HG03159 (cell line): Measurements from ENCODE around the gene MRM3.
"Not testable (repeated sequence)": the region's sequence is repeated elsewhere in the genome, so short reads cannot be mapped to it uniquely, and the experiment has no call there.

Source experiments
- ATAC-seq: cut with Tn5 transposase; IDR thresholded peaks from one replicate; pipeline ENCODE4 v1.9.1; 2021; ENCODE audit warnings: mild to moderate bottlenecking, moderate library complexity; ENCODE audit not compliant: unreplicated experiment

The MRM3 gene, protein sequence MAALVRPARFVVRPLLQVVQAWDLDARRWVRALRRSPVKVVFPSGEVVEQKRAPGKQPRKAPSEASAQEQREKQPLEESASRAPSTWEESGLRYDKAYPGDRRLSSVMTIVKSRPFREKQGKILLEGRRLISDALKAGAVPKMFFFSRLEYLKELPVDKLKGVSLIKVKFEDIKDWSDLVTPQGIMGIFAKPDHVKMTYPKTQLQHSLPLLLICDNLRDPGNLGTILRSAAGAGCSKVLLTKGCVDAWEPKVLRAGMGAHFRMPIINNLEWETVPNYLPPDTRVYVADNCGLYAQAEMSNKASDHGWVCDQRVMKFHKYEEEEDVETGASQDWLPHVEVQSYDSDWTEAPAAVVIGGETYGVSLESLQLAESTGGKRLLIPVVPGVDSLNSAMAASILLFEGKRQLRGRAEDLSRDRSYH

DNA sequence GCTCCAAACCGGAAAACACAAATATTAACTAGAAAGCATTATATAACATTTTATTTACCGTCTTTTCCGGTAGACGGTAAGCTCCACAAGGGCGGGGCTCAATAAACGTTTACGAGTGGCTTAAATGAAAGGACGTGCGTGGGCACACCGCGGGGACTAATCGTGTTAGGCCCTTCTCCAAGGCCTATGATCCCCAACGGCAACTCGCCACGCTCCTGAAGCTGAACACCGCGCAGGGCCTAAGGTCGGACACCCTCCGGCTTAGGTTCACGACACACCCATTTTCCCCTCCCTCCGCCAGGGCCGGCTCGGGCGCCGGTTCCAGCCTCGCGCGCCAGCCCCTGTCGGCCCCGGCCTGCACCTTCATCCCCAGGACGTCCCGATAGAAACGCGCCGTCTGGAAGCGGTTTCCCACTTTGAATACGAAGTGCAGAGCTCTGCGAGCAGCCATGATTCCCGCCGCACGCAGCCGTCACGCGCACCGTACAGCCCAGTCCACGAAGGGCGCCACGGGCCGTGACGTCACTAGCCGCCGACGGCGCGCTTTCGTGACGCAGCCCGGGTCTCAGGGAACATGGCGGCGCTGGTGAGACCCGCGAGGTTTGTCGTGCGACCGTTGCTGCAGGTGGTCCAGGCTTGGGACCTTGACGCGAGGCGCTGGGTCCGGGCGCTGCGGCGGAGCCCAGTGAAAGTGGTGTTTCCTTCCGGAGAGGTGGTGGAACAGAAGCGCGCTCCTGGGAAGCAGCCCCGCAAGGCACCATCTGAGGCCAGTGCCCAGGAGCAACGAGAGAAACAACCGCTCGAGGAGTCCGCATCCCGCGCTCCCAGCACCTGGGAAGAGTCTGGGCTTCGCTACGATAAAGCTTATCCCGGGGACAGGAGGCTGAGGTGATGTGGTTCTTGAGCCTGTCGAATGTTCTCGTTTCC lies at the start of gene MRM3, which contains the start of gene GLOD4:
Gene MRM3 (plus strand): TSS at position 549 of the 927 bp plus-strand sequence. CDS start 26 bp downstream, at position 575.
Gene GLOD4 (minus strand): TSS at position 476 of the 927 bp plus-strand sequence. CDS start 25 bp downstream, at position 451.
- ATAC-seq: peak; percentile 89

DNA sequence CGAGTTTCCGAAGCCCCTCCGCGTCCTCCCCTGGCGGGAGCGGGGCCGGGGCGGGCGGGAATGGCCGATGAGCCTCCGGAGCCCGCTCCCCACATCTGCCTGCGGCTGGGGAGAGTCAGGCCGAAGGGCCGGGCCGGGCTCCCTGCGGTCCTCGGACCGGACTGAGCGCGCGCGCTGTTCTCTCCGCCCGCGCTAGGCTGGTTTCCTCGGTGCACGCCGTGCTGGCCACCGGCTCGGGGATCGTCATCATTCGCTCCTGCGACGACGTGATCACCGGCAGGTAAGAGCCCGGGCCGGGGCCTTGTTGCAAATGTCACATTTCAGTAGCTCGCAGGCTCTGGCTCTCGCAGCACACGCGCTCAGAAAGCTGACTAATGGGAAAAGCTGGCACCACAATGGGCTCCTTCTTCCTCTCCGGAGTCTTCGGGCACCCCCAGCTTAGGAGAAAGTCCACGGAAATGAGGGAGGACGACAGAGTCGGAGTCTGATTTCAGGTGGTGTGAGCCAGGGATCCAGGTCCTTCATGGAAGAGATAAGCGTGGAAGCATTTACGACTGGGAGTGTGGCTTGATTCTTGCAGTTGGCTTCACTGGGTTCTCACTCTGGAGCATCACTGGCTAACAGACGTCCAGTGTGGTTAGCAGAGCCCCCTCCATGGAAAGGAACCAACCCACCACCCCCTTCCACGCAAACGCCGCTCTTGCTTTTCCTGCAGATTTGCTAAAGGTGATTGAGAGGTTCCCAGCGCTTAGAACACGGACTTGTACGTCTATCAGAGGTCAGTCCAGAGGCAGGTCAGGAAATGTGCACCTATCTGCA lies 49.0 kb upstream of the MRM3 start:
- peak; percentile 47 for ATAC-seq

DNA sequence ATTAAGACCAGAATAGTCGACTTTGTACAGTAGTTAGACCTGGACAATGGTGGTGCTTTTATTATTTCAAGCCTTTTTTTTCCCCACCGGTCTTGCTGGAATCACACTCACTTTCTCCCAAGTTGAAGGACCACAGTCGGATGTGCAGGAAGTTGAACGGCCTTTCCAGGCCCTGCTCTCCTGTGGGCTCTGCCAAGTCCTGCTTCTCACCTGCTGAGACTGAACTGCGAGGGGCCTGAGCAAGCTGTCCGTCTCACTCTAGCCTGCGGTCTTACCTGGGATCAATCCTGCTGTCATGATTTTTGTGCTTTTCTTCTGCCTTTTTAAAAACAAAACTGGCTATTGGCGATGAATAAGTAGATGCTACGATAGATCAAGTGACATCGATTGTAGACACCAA lies 48.4 kb upstream of the MRM3 start:
- ATAC-seq: no peak

DNA sequence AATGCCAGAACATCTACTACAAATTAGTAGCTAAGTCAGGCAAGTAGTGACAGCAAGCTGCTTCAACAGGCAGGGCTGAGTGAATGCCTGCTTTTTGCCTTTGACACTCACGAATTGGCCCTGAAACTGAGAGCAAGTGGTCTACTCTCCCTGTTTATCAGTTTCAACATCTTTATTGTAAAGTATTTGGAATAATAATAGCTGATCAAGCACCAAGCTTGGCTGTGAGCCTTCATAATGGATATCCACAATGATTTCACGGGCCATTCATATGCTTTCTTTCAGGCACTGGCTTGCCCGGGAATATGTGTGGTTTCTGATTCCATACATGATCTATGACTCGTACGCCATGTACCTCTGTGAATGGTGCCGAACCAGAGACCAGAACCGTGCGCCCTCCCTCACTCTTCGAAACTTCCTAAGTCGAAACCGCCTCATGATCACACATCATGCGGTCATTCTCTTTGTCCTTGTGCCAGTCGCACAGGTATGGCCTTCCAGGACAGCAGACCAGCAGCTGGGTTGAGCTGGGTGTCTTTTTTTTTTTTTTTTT lies 44.5 kb upstream of the MRM3 start:
- no peak for ATAC-seq

DNA sequence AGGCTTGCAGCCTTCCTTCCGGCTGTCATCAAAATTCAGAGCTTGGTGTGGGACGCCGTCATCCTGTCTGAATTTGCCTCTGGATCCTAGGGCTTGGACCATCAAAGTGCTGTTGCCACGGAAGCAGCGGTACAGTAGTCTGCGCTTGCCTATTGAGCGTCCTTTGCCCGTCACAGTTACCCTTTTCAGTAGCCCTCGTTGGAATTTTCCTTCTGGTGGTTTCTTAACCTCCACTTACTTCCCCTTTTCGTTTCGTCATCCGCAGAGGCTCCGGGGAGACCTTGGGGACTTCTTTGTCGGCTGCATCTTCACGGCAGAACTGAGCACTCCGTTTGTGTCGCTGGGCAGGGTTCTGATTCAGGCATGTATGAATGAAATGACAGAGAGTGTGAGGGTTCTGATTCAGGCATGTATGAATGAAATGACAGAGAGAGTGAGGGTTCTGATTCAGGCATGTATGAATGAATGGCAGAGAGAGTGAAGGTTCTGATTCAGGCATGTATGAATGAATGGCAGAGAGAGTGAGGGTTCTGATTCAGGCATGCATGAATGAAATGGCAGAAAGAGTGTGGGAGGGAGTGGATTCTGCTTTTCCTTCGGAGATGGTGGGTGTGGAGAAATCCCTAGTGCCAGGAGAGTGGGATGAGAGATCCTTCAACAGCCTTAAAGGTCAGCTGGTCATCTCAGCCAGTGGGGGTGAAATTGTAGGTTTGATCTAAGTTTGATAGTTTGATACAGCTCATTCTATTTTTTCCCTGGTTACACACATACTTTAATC lies 41.7 kb upstream of the MRM3 start:
- peak; percentile 76 for ATAC-seq

DNA sequence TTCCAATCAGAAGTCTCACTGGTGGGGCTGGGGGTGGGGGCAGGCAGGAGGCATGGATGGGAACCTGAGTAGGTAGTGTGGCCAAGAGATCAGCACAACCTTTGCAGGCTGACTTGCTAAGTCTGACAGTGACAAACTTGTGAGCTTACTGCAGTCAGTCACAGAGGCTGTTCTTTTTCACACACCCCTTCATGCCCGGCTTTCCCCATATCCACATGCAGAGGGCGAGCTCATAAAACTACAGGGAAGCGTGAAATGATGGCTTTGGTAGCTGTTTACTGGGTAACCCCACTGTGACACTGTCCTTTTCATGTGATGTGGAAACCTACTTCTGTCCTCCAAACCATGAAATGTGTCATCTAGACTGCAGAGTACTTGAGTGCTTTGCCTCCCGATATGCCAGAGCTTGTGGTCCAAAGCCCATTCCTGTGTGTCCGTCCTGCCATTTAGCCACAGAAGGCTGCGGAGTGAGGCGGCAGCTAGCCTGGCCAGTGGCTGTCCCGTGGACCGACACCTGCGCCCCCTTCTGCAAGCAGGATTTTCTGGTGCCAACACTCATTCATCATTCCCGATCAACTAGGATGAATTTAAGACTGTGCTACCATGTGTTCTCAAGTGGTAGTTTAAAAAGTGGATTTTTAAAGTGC lies 39.9 kb upstream of the MRM3 start:
- ATAC-seq: no peak

DNA sequence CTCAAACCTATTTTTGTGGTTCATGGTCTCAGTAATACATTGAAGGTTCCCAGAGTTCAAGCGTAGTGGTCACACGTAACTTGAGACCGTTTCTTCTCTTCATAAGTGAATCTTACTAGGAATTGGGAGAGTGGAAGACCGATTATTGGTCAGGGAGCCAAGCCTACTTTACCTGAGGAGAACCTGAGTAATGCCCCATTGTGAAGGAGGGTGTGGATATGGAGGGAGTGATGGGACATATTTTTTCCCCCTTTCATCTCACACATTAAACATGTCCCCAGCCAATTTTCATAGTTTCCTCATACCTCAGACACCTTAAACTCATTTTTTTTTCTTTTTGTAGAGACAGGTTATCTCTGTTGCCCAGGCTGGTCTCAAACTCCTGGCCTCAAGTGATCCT lies 39.0 kb upstream of the MRM3 start:
- no peak for ATAC-seq

DNA sequence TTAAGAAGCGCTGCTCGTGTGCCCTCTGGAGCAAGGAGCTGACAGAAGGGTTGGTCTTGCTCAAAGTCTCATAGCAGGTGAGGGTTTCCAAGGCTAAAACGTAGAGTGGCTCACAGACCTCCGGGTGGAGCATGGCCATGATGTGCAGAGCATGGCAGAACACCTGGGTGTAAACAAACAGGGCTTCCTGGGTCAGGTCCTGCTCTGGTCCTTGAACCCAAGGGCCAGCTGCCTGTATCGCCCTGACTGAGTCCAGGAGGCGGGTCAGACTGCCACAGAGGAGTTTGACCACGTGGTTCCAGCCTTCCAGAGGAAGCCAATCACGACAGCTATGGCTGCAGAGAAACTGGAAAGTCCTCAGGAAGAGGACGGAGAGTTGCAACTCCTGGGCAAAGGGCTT lies 37.2 kb upstream of the MRM3 start:
- ATAC-seq: no peak

DNA sequence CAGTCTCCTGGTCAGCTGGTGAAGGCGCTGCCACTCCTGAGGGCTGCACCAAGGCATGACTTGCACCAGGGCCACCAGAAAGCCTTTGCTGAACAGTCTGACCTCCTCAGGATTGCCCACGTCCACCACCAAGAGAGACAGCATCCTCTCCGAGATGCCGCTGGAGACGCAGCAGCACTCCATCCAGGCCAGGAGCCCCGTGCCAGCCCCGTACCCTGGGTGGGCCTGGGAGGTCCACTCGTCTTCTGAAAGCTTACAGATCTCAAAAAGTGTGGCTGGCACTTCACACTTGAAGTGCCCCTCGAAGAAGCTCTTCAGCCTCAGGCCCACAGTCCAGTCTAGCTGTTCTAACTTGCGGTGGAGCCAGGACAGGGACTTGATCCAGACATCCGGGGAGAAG lies 36.7 kb upstream of the MRM3 start:
- ATAC-seq: no peak

DNA sequence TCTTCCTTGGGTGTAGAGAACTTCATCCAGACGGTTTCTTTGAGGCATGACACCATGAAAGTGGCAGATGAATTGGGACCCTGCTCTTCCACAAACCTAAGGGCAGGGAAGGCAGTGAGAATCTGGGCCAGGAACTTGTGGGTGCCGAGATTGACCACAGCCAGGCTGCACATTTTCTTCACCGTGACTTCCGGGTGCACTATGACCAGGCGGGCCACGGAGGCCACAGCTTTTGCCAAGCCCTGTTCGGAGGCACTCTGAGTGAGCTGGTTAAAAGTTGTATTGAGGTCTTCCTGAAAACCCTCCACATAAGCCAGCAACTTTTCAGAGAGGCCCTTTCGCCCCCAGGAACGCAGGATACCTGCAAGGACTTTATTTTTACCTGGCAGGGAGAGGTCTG lies 36.0 kb upstream of the MRM3 start:
- ATAC-seq: no peak

DNA sequence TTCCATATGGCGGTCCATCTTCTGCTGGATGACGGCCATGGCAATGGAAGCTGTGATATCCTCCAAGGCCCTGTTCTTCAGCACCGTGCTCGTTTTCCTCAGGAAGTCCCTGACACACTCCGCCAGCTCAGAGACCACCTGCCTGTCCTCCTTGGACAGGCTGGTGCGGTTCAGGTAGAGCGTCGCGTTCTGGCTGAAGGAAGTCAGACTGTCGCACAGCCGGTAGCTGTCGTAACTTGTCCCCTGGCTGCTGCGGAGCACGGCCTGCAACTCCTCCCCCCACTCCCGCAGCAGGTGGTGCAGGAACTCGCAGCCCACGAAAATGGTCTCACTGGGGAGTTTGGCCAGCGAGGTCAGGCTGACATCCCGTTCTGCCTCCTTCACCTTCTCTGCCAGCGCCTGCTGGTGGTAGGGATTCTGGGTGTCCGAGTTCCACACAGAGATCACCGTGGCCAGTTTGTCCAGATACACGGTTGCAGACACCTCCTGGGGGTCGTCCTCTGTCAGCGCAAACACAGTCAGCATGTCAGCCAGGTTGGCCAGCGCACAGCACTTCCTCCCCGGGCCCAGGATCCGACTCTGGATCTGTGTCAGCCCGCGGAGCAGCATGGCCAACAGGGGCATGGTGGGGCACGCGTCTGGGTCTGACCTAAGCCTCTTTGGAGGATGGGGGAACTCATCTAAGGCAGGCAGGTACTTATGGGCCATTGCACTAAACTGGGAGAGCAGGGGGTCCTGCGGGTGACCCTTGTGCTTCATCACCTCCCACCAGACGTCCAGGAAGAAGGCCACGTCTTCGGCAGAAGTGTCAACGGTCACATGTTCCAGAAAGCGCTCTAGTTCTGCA lies 35.1 kb upstream of the MRM3 start:
- no peak for ATAC-seq

DNA sequence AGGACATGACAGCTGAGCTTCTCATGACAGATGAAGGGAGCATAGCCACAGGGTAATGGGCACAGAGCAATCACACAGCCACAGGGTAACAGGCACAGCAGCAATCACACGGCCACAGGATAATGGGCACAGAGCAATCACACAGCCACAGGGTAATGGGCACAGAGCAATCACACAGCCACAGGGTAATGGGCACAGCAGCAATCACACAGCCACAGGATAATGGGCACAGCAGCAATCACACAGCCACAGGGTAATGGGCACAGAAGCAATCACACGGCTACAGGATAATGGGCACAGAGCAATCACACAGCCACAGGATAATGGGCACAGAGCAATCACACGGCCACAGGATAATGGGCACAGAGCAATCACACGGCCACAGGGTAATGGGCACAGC lies 33.5 kb upstream of the MRM3 start:
- ATAC-seq: not testable (repeated sequence)

DNA sequence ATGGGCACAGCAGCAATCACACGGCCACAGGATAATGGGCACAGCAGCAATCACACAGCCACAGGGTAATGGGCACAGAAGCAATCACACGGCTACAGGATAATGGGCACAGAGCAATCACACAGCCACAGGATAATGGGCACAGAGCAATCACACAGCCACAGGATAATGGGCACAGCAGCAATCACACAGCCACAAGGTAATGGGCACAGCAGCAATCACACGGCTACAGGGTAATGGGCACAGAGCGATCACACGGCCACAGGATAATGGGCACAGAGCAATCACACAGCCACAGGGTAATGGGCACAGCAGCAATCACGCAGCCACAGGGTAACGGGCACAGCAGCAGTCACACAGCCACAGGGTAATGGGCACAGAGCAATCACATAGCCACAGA lies 32.8 kb upstream of the MRM3 start:
- ATAC-seq: not testable (repeated sequence)

DNA sequence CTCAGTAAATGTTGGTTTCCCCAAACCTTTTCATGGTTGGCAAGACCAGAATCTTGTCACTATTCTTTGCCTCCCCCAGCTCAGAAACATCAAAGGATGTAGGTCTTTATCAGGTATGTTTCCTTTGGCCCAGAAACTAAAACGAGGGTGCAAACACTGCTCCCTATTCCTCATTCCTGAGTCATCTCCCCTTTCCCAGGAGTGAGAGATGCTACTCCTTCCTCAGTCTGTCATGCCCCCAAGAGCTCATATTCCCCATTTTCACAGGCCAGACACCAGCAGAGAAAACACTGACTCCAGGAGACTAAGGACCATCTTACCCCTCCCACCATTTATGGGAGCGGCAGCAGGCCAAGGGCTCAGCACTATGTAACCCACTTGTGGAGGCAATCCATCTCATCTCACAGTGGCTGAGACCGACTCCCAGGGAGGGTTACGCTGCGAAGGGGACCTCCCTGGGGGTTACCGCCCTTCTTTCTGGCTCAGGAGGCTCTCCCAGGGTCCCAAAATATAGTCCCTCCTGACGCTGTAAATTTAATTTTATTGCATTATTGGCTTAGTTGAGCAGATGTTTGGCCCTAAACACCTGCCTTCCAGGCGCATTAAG lies 31.6 kb upstream of the MRM3 start:
- ATAC-seq: no peak

DNA sequence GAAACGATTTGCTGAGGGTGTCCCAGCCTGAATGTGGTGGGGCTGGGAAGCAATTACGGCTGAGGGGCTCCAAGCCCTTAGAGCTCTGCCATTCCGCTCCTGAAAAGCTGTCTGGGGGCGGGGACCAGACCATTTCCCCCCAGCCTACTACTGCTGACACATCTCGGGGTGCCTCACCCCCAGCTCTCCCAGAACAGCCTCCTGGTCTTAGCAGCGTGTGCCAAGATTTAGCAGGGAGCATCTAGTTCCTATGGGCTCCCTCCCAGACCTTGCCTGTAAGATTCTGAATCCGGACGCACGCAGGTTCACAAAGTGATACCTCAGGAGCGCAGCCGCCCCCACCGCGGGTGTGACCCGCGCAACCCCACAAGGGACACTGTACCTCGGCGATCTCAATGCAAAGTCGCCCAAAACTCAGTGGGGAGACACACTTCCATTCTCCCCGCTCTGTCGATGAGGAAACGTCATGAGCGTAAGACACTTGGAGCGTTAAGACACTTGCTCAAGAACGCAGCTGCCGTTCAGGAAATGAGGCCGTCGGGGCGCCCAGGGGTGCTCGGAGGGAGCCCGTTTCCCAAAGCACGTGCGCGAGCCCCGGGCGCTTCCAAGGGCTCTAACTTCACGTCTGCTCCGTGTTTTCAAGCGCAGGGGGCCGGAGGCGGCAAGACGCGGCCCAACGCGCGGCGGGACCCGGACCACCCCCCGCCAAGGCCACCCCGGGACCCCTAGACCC lies 30.7 kb upstream of the MRM3 start:
- peak; percentile 28 for ATAC-seq

DNA sequence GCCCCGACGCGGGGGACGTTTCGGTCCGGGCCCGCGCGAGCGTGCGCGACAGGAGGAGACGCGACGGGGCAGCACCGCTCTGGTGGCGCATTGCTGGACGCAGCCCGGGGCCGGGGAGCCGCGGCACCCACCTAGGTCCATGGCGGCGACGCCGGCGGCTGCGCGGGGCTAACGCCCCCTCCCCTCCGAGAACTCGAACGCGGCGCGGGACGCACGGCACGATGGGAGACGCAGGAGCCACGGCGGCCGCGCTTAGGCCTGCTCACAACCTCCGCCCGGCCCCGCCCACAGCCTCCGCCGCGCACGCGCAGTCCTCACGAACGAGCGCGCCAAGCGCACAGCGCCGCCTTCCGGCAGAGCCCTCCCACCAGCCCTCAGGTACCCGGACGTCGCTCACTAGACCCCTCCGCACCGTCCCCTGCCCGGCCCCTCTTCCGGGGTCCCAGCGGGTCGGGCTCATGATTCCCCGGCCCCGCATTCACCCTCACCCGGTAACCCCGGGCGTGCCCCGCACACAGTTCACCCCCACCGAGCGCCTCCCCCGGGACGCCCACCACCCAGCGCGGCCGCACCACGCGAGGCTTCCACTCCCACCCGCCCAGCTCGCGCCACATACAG lies 30.0 kb upstream of the MRM3 start, which contains the start of gene GEMIN4:
Gene GEMIN4 (minus strand): TSS at position 263 of the 618 bp plus-strand sequence. CDS start 122 bp downstream, at position 141.
- ATAC-seq: peak; percentile 80
